HG03354 (cell line): ENCODE results near the gene GRB14.
"Not testable (repeated sequence)": the region's sequence is repeated elsewhere in the genome, so short reads cannot be mapped to it uniquely, and the experiment has no call there.

Source experiments
- ATAC-seq: cut with Tn5 transposase; IDR thresholded peaks from one replicate; pipeline ENCODE4 v1.9.1; 2021; ENCODE audit warnings: mild to moderate bottlenecking; ENCODE audit not compliant: unreplicated experiment, poor library complexity, severe bottlenecking

GRB14 gene

GRCh38 chr2:164510895-164511294 is 110.4 kb downstream of the GRB14 start:
- ATAC-seq = no peak

GRCh38 chr2:164509137-164509877 is 112.0 kb downstream of the GRB14 start:
- ATAC-seq = no peak

- ATAC-seq = no peak
Measured at GRCh38 chr2:164504253-164504652, 117.0 kb downstream of the GRB14 start.

DNA sequence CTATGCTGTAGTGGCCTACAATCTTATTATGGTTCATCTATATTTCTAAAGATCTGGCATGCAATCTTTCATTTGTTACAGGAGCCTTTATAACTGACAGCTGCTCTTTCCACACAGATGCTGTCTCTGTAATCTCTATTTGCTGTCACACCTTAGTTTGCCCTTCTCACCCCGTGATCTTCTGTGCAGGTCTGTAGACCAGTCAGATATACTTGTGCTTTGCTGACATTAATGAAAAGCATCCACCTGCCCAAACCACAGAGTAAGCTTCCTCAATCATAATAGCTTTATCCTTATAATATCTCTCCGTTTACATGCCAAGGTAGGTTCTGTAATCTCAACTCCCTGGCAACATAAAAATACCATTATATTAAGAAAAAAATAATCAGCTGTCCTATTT is 122.4 kb downstream of the GRB14 start:
- no peak for ATAC-seq

DNA sequence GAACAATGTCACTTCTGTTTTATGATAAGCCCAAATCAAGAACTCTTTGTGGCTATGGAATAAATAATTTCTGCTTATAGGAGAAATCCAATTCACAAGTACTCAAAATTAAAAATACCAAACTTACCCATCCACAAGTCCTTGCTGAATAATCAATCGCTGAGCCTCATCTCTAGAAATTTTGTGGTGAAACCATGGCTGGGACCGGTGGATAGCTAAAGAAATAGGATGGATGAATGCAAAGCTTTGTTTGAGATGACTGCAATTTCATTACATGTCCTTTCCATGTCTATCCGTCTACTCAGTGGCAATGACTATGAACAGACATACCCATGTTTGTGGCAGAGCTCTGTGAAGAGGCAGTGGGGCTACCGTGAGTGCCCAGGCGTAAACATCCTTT is 124.4 kb downstream of the GRB14 start:
- ATAC-seq = no peak

GRCh38 chr2:164496421-164496820 is 124.9 kb downstream of the GRB14 start:
- ATAC-seq = no peak

GRCh38 chr2:164495491-164496223 is 125.6 kb downstream of the GRB14 start:
- ATAC-seq = no peak

DNA sequence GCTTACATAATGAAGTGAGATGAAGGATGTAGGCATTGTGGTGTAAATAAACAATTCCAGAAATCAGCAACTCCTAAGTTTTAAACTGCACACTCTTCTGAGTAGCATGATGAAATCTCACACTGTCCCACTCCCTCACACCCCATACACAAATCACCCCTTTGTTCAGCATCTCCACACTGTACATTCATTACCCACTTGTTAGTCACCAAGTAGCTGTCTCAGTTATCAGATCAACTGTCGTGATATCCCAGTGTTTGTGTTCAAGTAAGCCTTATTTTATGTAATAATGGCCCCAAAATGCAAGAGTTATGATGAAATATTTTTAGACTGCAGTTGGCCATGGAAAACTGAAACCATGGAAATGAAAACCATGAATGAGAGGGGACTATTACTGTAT is 135.7 kb downstream of the GRB14 start:
- ATAC-seq = no peak

DNA sequence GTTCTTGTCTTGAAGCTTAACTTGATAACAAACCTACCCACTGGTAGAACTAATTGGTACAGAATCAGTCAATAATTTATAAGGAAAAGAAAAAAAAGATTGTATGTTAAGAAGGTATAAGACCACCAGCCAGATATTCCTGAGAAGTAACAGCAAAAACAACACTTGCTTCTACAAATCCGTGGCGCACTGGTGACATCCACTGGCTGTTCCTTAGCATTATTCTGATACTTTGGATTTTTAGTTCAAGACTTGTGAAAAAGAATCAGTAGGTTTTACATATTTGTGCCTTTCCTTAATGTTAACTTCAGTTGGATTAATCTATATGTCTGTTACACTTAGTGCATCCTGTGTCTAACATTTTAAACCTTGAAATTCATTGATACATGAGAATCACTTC is 141.8 kb downstream of the GRB14 start:
- ATAC-seq = no peak

DNA sequence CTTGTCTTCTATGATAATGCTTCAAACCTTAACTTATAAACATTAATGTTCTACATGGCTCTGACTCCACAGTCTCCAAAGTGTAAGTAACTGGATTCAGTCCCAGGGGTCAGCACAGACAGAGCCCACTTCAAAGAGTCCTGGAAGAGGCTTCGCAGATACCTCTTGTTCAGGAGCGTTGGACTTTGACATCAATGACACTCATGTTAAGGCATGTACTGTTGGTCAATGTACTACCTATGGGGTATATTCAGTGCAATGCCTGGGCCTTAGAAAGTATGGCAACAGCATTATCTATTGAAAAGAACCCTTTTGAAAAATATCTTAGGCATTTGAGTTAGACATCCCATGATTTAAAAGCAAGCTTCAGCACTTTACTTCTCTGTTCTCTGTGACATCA is 143.1 kb downstream of the GRB14 start:
- no peak for ATAC-seq

GRCh38 chr2:164474873-164475272 is 146.4 kb downstream of the GRB14 start:
- ATAC-seq = no peak

GRCh38 chr2:164473021-164473420 is 148.3 kb downstream of the GRB14 start:
- no peak for ATAC-seq

GRCh38 chr2:164465047-164465446 is 156.2 kb downstream of the GRB14 start:
- not testable (repeated sequence) for ATAC-seq

- no peak for ATAC-seq
Measured at GRCh38 chr2:164464376-164464775, 156.9 kb downstream of the GRB14 start.

DNA sequence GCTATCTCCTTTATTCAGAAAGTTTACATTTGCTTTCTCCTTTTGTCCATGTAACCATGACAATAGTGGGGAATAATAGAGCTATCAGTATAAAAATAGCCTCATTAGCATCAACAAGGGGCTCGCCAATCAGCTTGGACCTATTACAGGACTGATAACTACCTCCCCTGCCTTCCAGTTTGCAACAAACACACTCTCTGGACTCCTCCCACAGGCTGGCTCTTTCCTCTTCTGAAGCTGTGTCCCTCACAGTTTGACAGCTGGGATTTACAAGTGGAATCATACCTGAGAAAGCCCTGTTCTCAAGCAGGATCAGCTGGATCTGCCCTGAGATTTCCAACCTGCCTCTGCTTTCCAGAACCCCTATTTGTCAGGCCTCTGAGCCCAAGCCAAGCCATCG is 162.5 kb downstream of the GRB14 start:
- no peak for ATAC-seq

DNA sequence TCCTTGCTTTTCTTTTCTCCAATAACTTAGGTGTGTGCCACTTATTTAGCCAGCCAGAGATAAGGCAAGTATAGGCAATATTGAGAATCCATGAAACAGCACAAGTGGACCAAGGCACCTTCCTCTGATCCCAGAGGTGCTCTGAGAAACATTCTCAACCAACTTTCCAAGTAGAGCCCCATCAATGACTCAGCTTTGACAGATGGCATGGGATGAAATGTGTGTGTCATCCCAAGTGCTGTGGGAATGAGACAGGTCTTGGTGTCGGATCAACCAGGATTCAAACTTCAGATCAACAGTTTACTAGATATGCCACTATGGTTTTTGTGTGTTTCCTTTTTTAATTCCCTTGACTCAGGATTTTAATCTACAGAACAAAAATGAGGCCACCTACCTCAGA is 164.0 kb downstream of the GRB14 start:
- no peak for ATAC-seq

GRCh38 chr2:164456619-164457018 is 164.7 kb downstream of the GRB14 start:
- ATAC-seq = no peak

DNA sequence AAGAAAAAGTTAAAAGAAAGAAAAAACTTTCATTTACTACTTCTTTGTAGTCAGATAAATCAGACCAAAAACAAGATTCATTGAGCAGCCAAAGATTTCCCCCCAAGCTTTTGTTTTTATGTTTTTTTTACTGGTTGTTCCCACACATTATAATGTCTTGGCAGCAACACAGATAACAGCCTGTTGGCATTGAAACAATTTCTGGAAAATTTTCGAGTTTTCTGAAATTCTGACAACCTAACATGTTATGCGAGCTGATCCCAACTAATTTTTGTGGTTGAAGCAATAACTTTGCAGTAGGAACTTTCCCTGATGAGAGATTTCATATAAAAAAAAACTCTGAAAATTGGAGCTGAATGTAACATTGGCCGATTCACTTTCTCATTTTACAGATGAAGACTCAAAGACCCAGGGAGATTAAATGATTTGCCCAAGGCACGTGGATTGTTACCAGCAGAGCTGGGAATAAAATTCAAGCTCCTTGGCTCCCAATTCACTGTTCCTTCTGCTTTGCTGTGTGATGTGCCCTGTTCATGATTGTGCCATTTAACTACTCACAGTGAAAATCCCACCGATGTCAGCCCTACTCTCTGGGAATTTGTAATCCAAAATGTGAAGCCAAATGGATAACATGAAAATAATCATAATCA is 167.5 kb downstream of the GRB14 start:
- ATAC-seq = no peak

GRCh38 chr2:164450278-164450677 is 171.0 kb downstream of the GRB14 start:
- no peak for ATAC-seq

GRCh38 chr2:164449706-164450105 is 171.6 kb downstream of the GRB14 start:
- no peak for ATAC-seq

DNA sequence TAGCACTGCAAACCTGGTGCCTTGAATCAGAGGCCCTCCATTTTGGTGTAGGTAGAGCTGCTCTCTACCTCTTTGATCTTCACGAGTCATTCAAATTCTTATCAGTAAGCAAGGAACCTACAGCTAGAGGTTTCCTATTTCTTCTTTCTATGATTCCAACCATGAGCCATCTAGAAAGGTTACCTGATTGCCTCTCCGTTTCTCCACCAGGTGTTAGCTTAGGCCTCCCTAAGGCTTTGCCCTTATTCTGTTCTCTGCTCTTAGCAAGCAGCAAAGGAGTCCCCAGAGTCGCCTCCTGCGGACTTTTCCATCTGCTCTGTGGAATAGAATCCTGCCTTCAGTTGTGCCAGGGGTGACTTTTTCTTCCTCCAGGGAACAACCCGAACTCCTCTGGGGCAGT is 173.6 kb downstream of the GRB14 start:
- no peak for ATAC-seq
